ENCODE measurements around the gene STK39. TPM values are rescaled to one million over a fixed set of nuclear protein-coding genes. Genes with fewer than 3 reads are reported as not detected.

STK39 gene
- total RNA-seq, 1 experiment from 2014 or later, result 22.1 TPM

DNA sequence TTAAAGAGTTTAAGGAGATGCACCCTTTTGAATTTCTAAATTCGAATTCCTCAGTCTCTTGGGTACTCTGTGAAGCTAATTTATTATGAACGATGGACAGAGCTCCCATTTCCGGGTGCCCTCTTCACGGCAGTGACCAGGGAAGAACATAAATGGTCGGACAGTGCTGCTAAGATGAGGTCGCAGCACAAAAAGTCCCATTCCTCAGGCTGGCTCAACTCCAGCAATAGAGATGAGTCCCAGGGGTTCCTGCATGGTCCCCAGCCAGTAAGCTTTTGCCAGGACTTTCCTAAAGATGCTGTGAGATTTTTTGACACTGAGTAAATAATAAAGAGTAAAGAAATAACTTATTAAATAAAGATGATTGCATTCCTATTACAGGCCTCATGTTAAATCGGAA is 43.0 kb upstream of the STK39 start:
- no peaks in the 10 kb centered on the region for H3K79me2 ChIP-seq (ENCODE audit: insufficient read depth, low read length)
- no peak overlapping the region for H3K9ac ChIP-seq (ENCODE audit: extremely low read depth, insufficient read length, low read length)
- H3K4me3 Mint-ChIP-seq, result no peak overlapping the region
- H2BK5ac ChIP-seq (ENCODE audit: insufficient read length, low read length), result no peak overlapping the region
- no peak overlapping the region for H3K27ac ChIP-seq (ENCODE audit: insufficient read length, low read depth, low read length)
- no peak overlapping the region for H3K18ac ChIP-seq (ENCODE audit: insufficient read length, low read depth, low read length)
- no peak overlapping the region for H3K14ac ChIP-seq (ENCODE audit: insufficient read depth, low read length)
- no peak overlapping the region for H3K56ac ChIP-seq (ENCODE audit: insufficient read length, low read depth, low read length)
- no peaks in the 10 kb centered on the region for H3K23me2 ChIP-seq (ENCODE audit: insufficient read length, low read depth, low read length, poor library complexity, severe bottlenecking)
- no peak overlapping the region for H2AK5ac ChIP-seq (ENCODE audit: insufficient read length, low read length)
- H3K79me1 ChIP-seq (ENCODE audit: insufficient read depth, low read depth, low read length, poor library complexity, severe bottlenecking), result no peaks in the 10 kb centered on the region
- no peak overlapping the region for H3T11ph ChIP-seq (ENCODE audit: low read length)
- H2BK12ac ChIP-seq (ENCODE audit: insufficient read length, low read depth, low read length), result no peak overlapping the region
- H2BK120ac ChIP-seq (ENCODE audit: low read depth, low read length, poor library complexity, severe bottlenecking), result no peak overlapping the region
- H3K4me1 ChIP-seq (ENCODE audit: insufficient read depth, low read length), result no peaks in the 10 kb centered on the region
- no peaks in the 10 kb centered on the region for H3K36me3 Mint-ChIP-seq (ENCODE audit: insufficient read depth in 1 of 3, low read depth in 3 of 3)
- no peak overlapping the region for H3K4me2 ChIP-seq (ENCODE audit: insufficient read depth, insufficient read length, low read length)
- no peak overlapping the region for H3K4ac ChIP-seq (ENCODE audit: low read depth, low read length)
- H3K4me1 Mint-ChIP-seq, result no peaks in the 10 kb centered on the region
- H2BK15ac ChIP-seq (ENCODE audit: low read depth, low read length), result no peak overlapping the region
- no peak overlapping the region for H4K91ac ChIP-seq (ENCODE audit: insufficient read length, low read depth, low read length)
- TF ChIP-seq, protein P1, sequence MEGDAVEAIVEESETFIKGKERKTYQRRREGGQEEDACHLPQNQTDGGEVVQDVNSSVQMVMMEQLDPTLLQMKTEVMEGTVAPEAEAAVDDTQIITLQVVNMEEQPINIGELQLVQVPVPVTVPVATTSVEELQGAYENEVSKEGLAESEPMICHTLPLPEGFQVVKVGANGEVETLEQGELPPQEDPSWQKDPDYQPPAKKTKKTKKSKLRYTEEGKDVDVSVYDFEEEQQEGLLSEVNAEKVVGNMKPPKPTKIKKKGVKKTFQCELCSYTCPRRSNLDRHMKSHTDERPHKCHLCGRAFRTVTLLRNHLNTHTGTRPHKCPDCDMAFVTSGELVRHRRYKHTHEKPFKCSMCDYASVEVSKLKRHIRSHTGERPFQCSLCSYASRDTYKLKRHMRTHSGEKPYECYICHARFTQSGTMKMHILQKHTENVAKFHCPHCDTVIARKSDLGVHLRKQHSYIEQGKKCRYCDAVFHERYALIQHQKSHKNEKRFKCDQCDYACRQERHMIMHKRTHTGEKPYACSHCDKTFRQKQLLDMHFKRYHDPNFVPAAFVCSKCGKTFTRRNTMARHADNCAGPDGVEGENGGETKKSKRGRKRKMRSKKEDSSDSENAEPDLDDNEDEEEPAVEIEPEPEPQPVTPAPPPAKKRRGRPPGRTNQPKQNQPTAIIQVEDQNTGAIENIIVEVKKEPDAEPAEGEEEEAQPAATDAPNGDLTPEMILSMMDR (conservative IDR thresholded peaks at IDR 0.05), result no peak
- no peaks in the 10 kb centered on the region for H3K9me3 ChIP-seq (ENCODE audit: control insufficient read depth, low read depth, low read length)
- no peak overlapping the region for H2BK20ac ChIP-seq (ENCODE audit: low read depth, low read length, poor library complexity, severe bottlenecking)
- H3K9me3 Mint-ChIP-seq, result no peaks in the 10 kb centered on the region
- no peak overlapping the region for H3K23ac ChIP-seq (ENCODE audit: insufficient read length, low read depth, low read length)
- WGBS (ENCODE audit: extremely low coverage, insufficient read length, low lambda C conversion rate), result no CpG with 5 or more reads among the region's 7 CpGs
- H3K27ac Mint-ChIP-seq, result no peak overlapping the region
- no peak overlapping the region for H2AFZ ChIP-seq (ENCODE audit: low read length)
- no peaks in the 10 kb centered on the region for H3K27me3 Mint-ChIP-seq (ENCODE audit: low read depth)
- H3K27me3 ChIP-seq (ENCODE audit: insufficient read depth, low read length), result no peaks in the 10 kb centered on the region
- DNase-seq, result no peak
- H4K5ac ChIP-seq (ENCODE audit: insufficient read length, low read depth, low read length), result no peak overlapping the region
- no peak overlapping the region for H4K8ac ChIP-seq (replicated peaks; ENCODE audit: insufficient read length, low read depth, low read length)
- no peaks in the 10 kb centered on the region for H4K20me1 ChIP-seq (ENCODE audit: control insufficient read depth, insufficient read depth, insufficient read length)
